GM13976 (cell line): Measurements from ENCODE around the gene RBM23.

Experiments
- DNase-seq: peaks from one replicate; pipeline ENCODE4 v3.0.0; 2012; ENCODE audit warnings: low spot score
- in situ Hi-C: fragments of 300-500 bp; cut with MboI; formaldehyde crosslinking; loops from one replicate; pipeline ENCODE4 v1.12.0; 2022; ENCODE audit warnings: low sequenced_read_pairs, mixed read lengths, inconsistent platforms; ENCODE audit not compliant: unreplicated experiment
- TF ChIP-seq, protein P1 (sequence below): IDR thresholded peaks from 2 replicates; pipeline ENCODE4 v1.5.1; 2012; ENCODE audit warnings: borderline replicate concordance, mild to moderate bottlenecking; ENCODE audit not compliant: insufficient read depth; ENCODE audit errors: extremely low read depth, missing control alignments, control extremely low read depth

Gene RBM23

DNA sequence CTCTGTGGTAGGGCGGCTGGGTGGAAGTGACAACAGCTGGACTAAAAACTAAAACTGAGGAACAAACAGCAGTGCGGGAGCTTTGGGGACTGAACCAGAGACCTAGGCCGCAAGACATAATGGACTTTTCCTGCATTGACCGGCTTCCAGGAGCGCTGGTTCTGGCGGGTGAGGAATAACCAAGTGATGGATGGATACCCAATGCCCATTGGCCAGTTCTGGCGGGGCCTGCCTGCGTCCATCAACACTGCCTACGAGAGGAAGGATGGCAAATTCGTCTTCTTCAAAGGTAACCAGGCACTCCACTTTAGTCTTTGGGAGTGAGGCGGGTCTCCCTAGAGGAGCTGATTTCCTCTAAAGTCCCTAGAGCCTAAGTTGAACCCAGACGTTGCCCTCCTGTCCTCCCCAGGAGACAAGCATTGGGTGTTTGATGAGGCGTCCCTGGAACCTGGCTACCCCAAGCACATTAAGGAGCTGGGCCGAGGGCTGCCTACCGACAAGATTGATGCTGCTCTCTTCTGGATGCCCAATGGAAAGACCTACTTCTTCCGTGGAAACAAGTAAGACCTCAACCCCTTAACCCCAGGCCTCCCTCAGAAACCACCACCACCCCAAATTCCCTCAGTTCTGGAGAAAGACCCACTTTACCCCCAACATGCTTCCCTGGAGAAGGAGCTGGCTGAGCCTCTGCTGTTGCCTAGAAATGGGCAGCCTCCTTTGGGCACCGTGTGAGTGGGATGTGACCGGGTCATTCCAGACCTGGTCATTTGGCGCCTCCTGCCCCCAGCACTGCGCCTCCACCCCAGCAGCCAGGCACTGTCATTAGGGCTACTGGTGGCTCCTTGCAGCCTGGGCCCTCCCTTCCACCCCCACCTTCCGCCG, 74.5 kb downstream of the RBM23 start:
- in situ Hi-C loops, result no loop called here
- peak; percentile 32 for DNase-seq
- TF ChIP-seq, protein P1, sequence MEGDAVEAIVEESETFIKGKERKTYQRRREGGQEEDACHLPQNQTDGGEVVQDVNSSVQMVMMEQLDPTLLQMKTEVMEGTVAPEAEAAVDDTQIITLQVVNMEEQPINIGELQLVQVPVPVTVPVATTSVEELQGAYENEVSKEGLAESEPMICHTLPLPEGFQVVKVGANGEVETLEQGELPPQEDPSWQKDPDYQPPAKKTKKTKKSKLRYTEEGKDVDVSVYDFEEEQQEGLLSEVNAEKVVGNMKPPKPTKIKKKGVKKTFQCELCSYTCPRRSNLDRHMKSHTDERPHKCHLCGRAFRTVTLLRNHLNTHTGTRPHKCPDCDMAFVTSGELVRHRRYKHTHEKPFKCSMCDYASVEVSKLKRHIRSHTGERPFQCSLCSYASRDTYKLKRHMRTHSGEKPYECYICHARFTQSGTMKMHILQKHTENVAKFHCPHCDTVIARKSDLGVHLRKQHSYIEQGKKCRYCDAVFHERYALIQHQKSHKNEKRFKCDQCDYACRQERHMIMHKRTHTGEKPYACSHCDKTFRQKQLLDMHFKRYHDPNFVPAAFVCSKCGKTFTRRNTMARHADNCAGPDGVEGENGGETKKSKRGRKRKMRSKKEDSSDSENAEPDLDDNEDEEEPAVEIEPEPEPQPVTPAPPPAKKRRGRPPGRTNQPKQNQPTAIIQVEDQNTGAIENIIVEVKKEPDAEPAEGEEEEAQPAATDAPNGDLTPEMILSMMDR, result no peak
